Suppressor macrophage (primary cell): ENCODE results near the gene SOAT1.

Experiments
- DNase-seq, 4 experiments: peaks; one replicate each; pipeline ENCODE4 v3.0.0-alpha.2; 2020 to 2022

The SOAT1 gene

GRCh38 chr1:179310291-179310690 lies 16.7 kb downstream of the SOAT1 start:
- peak in 3 of 4 experiments; percentile 13 to 49 (median 45) for DNase-seq

GRCh38 chr1:179310721-179311120 lies 17.1 kb downstream of the SOAT1 start:
- DNase-seq: peak; percentile 59 to 89 (median 75)

GRCh38 chr1:179311149-179311700 lies 17.6 kb downstream of the SOAT1 start:
- DNase-seq: no peak

- DNase-seq: no peak
These were observed 19.4 kb downstream of the SOAT1 start for GRCh38 chr1:179313004-179313403.

GRCh38 chr1:179314928-179315327 lies 21.3 kb downstream of the SOAT1 start:
- no peak for DNase-seq

GRCh38 chr1:179318491-179318890 lies 24.9 kb downstream of the SOAT1 start:
- peak; percentile 34 to 66 (median 61) for DNase-seq

GRCh38 chr1:179321533-179322216 lies 28.1 kb downstream of the SOAT1 start:
- no peak for DNase-seq

- peak in 1 of 4 experiments; percentile 41 for DNase-seq
These were observed 29.0 kb downstream of the SOAT1 start for GRCh38 chr1:179322557-179322956.

GRCh38 chr1:179323436-179323835 lies 29.8 kb downstream of the SOAT1 start:
- no peak for DNase-seq

- peak in 1 of 4 experiments; percentile 20 for DNase-seq
These were observed 32.2 kb downstream of the SOAT1 start for GRCh38 chr1:179325836-179326235.

GRCh38 chr1:179326746-179327145 lies 33.1 kb downstream of the SOAT1 start:
- DNase-seq: peak in 1 of 4 experiments; percentile 10

GRCh38 chr1:179327196-179327595 lies 33.6 kb downstream of the SOAT1 start:
- DNase-seq: peak in 3 of 4 experiments; percentile 24 to 62 (median 54)

- peak; percentile 62 to 93 (median 78) for DNase-seq
These were observed 34.1 kb downstream of the SOAT1 start for GRCh38 chr1:179327679-179328078.

- DNase-seq: no peak
These were observed 36.3 kb downstream of the SOAT1 start for GRCh38 chr1:179329862-179330261.

GRCh38 chr1:179334440-179334839 lies 40.8 kb downstream of the SOAT1 start:
- no peak for DNase-seq

GRCh38 chr1:179337288-179337687 lies 43.7 kb downstream of the SOAT1 start:
- DNase-seq: no peak

- DNase-seq: no peak
These were observed 44.5 kb downstream of the SOAT1 start for GRCh38 chr1:179337942-179338560.

- DNase-seq: peak; percentile 36 to 78 (median 62)
These were observed 47.3 kb downstream of the SOAT1 start for GRCh38 chr1:179340918-179341317.

GRCh38 chr1:179341943-179342547 lies 48.4 kb downstream of the SOAT1 start:
- DNase-seq: no peak

GRCh38 chr1:179342740-179343404 lies 49.3 kb downstream of the SOAT1 start:
- DNase-seq: no peak

- no peak for DNase-seq
These were observed 57.7 kb downstream of the SOAT1 start for GRCh38 chr1:179351281-179351680.

- DNase-seq: no peak
These were observed 58.6 kb downstream of the SOAT1 start for GRCh38 chr1:179352236-179352635.

- no peak for DNase-seq
These were observed 59.9 kb downstream of the SOAT1 start for GRCh38 chr1:179353546-179353945.
